GM13977 (cell line): Measurements from ENCODE around the gene SPRR1A.
"Not testable (repeated sequence)": the region's sequence is repeated elsewhere in the genome, so short reads cannot be mapped to it uniquely, and the experiment has no call there.

Experiments used
- DNase-seq: peaks from one replicate; pipeline ENCODE4 v3.0.0; 2012; ENCODE audit warnings: low spot score
- CTCF ChIP-seq: IDR thresholded peaks from 2 replicates; pipeline ENCODE4 v1.5.1; 2012; ENCODE audit warnings: mild to moderate bottlenecking, control low read depth; ENCODE audit not compliant: insufficient read depth; ENCODE audit errors: extremely low read depth, missing control alignments
- in situ Hi-C: fragments of 300-500 bp; cut with MboI; formaldehyde crosslinking; loops from one replicate; pipeline ENCODE4 v1.12.0; 2022; ENCODE audit warnings: low sequenced_read_pairs, low pct_unique_long_range_greater_than_20kb, mixed read lengths, inconsistent platforms; ENCODE audit not compliant: unreplicated experiment

Gene SPRR1A

GRCh38 chr1:152996633-152997400 is 12.9 kb downstream of the SPRR1A start:
- TF ChIP-seq CTCF: no peak
- in situ Hi-C loops: no loop called here
- no peak for DNase-seq

DNA sequence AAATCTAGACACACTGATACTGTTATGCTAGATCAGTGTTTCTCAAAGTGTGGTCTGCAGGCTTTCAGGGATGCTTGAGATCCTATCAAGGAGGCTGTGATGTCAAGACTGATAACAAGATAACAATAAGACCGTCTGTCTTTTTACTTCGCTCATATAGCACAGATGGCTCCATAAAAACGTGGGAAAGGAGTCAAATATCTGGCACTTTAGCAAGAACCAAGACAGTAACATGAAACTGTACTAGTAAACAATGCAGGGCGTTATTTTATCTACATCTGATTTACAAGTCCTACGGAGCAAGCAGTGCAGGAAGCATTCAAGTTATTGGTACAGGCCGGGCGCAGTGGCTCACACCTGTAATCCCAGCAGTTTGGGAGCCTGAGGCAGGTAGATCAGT is 14.0 kb downstream of the SPRR1A start:
- TF ChIP-seq CTCF: no peak
- no peak for DNase-seq
- in situ Hi-C loops: no loop called here

- no peak for DNase-seq
- TF ChIP-seq CTCF: no peak
- in situ Hi-C loops: no loop called here
These were observed 14.6 kb downstream of the SPRR1A start for GRCh38 chr1:152998476-152998875.

DNA sequence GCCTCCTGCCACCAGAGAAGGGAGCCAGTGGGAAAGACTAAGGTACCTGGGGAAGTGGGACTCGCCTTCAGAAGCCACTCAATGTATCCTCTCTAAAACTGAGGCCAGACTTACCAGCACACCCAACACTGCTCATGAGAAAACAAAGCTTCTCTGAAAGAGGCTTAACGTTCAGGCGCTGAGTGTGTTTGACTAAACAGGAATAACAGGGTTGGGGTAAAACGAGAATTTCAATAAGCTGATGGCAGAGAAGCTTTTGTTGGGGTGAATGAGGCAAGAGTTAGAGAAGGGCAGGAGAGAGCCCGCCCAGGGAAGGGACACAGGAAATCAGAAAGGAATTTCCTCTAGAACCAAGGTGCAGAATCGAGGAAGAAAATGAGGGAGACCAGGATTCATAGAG is 15.9 kb downstream of the SPRR1A start:
- in situ Hi-C loops: no loop called here
- TF ChIP-seq CTCF: no peak

GRCh38 chr1:153000294-153000693 is 16.4 kb downstream of the SPRR1A start:
- in situ Hi-C loops: no loop called here
- DNase-seq: no peak
- TF ChIP-seq CTCF: no peak

More for the DNA sequence above, 15.9 kb downstream of the SPRR1A start:
- DNase-seq: no peak

GRCh38 chr1:153001382-153001781 is 17.5 kb downstream of the SPRR1A start, which contains the start of gene SPRR3:
Gene SPRR3, plus strand, starts transcription at chr1:153001749. Its CDS starts 1,272 bp downstream, at chr1:153003021.
- no peak for DNase-seq
- no peak for TF ChIP-seq CTCF
- in situ Hi-C loops: no loop called here

- in situ Hi-C loops, DNase-seq: not testable (repeated sequence)
These were observed 27.4 kb downstream of the SPRR1A start for GRCh38 chr1:153011235-153011758.

- in situ Hi-C loops: not testable (repeated sequence)
These were observed 37.9 kb downstream of the SPRR1A start for GRCh38 chr1:153021829-153022228.

GRCh38 chr1:153022340-153022739 is 38.5 kb downstream of the SPRR1A start:
- in situ Hi-C loops: not testable (repeated sequence)

More at GRCh38 chr1:153021829-153022228, 37.9 kb downstream of the SPRR1A start:
- not testable (repeated sequence) for DNase-seq

More at GRCh38 chr1:153022340-153022739, 38.5 kb downstream of the SPRR1A start:
- DNase-seq: not testable (repeated sequence)
